CD14-positive monocyte (primary cell): ENCODE results near the gene NME7. TPM values are rescaled to one million over a fixed set of nuclear protein-coding genes. Genes with fewer than 3 reads are reported as not detected.

Source experiments
- DNase-seq, 3 donors: peaks; one replicate each; pipeline ENCODE4 v3.0.0-alpha.2; 2011 to 2022
- H2AFZ ChIP-seq: 2 replicates; pipeline ENCODE4 v1.6.0; 2012; ENCODE audit warnings: mild to moderate bottlenecking, low read depth, low read length, inconsistent platforms; ENCODE audit not compliant: insufficient read depth, poor library complexity, severe bottlenecking
- H3K27ac ChIP-seq, 2 donors: 1 replicate in 1 of 2; 2 replicates in 1 of 2; pipeline ENCODE4 v1.5.1; 2012 to 2013; ENCODE audit warnings: low read length in 2 of 2, control low read depth in 1 of 2, inconsistent platforms in 1 of 2, low read depth in 1 of 2, mild to moderate bottlenecking in 1 of 2
- H3K27me3 ChIP-seq, 2 donors: one replicate each; pipeline versions ENCODE4 v1.6.0 to v1.6.1; 2011 to 2013; ENCODE audit warnings: low read length in 2 of 2; ENCODE audit not compliant: control insufficient read depth in 2 of 2, insufficient read depth in 2 of 2
- H3K36me3 ChIP-seq, 2 donors: replicated peaks in 1 of 2; 1 replicate in 1 of 2; 2 replicates in 1 of 2; pipeline versions ENCODE4 v1.5.1 to v1.6.1; 2012 to 2013; ENCODE audit warnings: low read length in 2 of 2, control low read depth in 1 of 2, inconsistent platforms in 1 of 2, mild to moderate bottlenecking in 1 of 2; ENCODE audit not compliant: insufficient read depth in 2 of 2, control insufficient read depth in 1 of 2
- H3K4me1 ChIP-seq, 2 donors: 1 replicate in 1 of 2; 2 replicates in 1 of 2; pipeline versions ENCODE4 v1.5.1 to v1.6.1; 2012 to 2013; ENCODE audit warnings: low read length in 2 of 2, control low read depth in 1 of 2, inconsistent platforms in 1 of 2, mild to moderate bottlenecking in 1 of 2, moderate library complexity in 1 of 2; ENCODE audit not compliant: insufficient read depth in 2 of 2, control insufficient read depth in 1 of 2
- H3K4me2 ChIP-seq: replicated peaks from 2 replicates; pipeline ENCODE3; 2012; ENCODE audit warnings: low read length, moderate library complexity, mild to moderate bottlenecking; ENCODE audit not compliant: poor library complexity, severe bottlenecking; ENCODE audit errors: extremely low read depth
- H3K4me3 ChIP-seq, 3 experiments: fragments of 200-600 bp in 1 of 3; sonication (generic) in 1 of 3; replicated peaks in 1 of 3; 1 replicate in 2 of 3; 2 replicates in 1 of 3; pipeline ENCODE4 v1.5.1; 2011 to 2013; ENCODE audit warnings: low read length in 3 of 3, mild to moderate bottlenecking in 3 of 3, control low read depth in 2 of 3, low read depth in 2 of 3, inconsistent platforms in 1 of 3, moderate library complexity in 1 of 3
- H3K79me2 ChIP-seq: 2 replicates; pipeline ENCODE4 v1.6.0; 2012; ENCODE audit warnings: mild to moderate bottlenecking, control low read depth, inconsistent platforms, low read length, moderate library complexity; ENCODE audit not compliant: insufficient read depth
- H3K9ac ChIP-seq: 2 replicates; pipeline ENCODE4 v1.6.0; 2017; ENCODE audit warnings: low read length, mild to moderate bottlenecking; ENCODE audit not compliant: insufficient read depth, poor library complexity, severe bottlenecking
- H3K9me3 ChIP-seq, 2 donors: replicated peaks in 1 of 2; 1 replicate in 1 of 2; 2 replicates in 1 of 2; pipeline versions ENCODE4 v1.5.1 to v1.6.1; 2012 to 2013; ENCODE audit warnings: low read length in 2 of 2, control low read depth in 1 of 2; ENCODE audit not compliant: control insufficient read depth in 1 of 2, insufficient read depth in 1 of 2
- H4K20me1 ChIP-seq: 2 replicates; pipeline ENCODE4 v1.6.0; 2012; ENCODE audit warnings: mild to moderate bottlenecking, low read length, control low read depth, moderate library complexity; ENCODE audit not compliant: insufficient read depth
- H3K27ac Mint-ChIP-seq, 7 donors: one replicate each; pipeline ENCODE4 v1.8.0; 2020; ENCODE audit warnings: mild to moderate bottlenecking in 7 of 7, mixed read lengths in 7 of 7, moderate library complexity in 6 of 7, inconsistent platforms in 2 of 7
- H3K27me3 Mint-ChIP-seq, 3 donors: one replicate each; pipeline ENCODE4 v1.8.0; 2021 to 2022; ENCODE audit warnings: low read depth in 3 of 3, mild to moderate bottlenecking in 3 of 3, mixed read lengths in 3 of 3, moderate library complexity in 3 of 3, inconsistent platforms in 1 of 3
- H3K36me3 Mint-ChIP-seq, 2 donors: one replicate each; pipeline ENCODE4 v1.8.0; 2020; ENCODE audit warnings: mixed read lengths in 2 of 2, inconsistent platforms in 1 of 2, mild to moderate bottlenecking in 1 of 2
- H3K4me1 Mint-ChIP-seq: one replicate; pipeline ENCODE4 v1.8.0; 2020; ENCODE audit warnings: mild to moderate bottlenecking, mixed read lengths
- H3K4me3 Mint-ChIP-seq, 2 donors: one replicate each; pipeline ENCODE4 v1.8.0; 2020; ENCODE audit warnings: mild to moderate bottlenecking in 2 of 2, mixed read lengths in 2 of 2, moderate library complexity in 1 of 2
- H3K9me3 Mint-ChIP-seq, 7 donors: one replicate each; pipeline ENCODE4 v1.8.0; 2020 to 2022; ENCODE audit warnings: mixed read lengths in 7 of 7, mild to moderate bottlenecking in 6 of 7, moderate library complexity in 6 of 7, inconsistent platforms in 2 of 7
- CTCF ChIP-seq: fragments of 200-600 bp; IDR thresholded peaks from one replicate; pipeline ENCODE4 v1.8.0; 2022; ENCODE audit warnings: antibody characterized with exemption, mild to moderate bottlenecking
- WGBS: methylation state at CpG from one replicate; pipeline ENCODE4 v1.1.5; 2013; ENCODE audit warnings: missing lambda C conversion rate; ENCODE audit not compliant: insufficient coverage; 5-methylcytosine and 5-hydroxymethylcytosine counted together
- intact Hi-C, 2 donors: fragments of 100-400 bp; cut with micrococcal nuclease; formaldehyde crosslinking; loops; one replicate each; pipeline versions ENCODE4 v1.15.0 to v1.15.1; 2023
- polyA plus RNA-seq, 3 donors: library from polyadenylated mRNA; depleted of rRNA in 1 of 3; unstranded in 2 of 3; stranded (reverse) in 1 of 3; fragments of 300-500 nt in 2 of 3; fragments of >200 nt in 1 of 3; fragmentation: Illumina TruSeq in 2 of 3; gene quantifications; 1 replicate in 2 of 3; 2 replicates in 1 of 3; pipeline ENCODE4 v1.2.3, GENCODE V29; 2012 to 2021

NME7 gene
- polyA plus RNA-seq, 3 donors: 3.5 to 8.0 (median 6.0) TPM

- no peak for DNase-seq
- Mint-ChIP-seq H3K27ac (no peak overlapping the region), H3K4me1 (no peaks in the 10 kb centered on the region), H3K27me3 (no peaks in the 10 kb centered on the region), H3K36me3 (peaks cover 1 to 3% of the 10 kb centered on the region in 2 donors), H3K9me3 (peaks cover 0 to 6% (median 5%) of the 10 kb centered on the region in 7 donors), H3K4me3 (no peak overlapping the region)
- intact Hi-C loops: no loop called here
- Histone ChIP-seq H3K27me3 (no peaks in the 10 kb centered on the region), H3K4me3 (no peak overlapping the region), H4K20me1 (no peaks in the 10 kb centered on the region), H3K4me2 (no peak overlapping the region), H3K79me2 (no peaks in the 10 kb centered on the region), H3K9me3 (no peaks in the 10 kb centered on the region), H2AFZ (no peak overlapping the region), H3K9ac (no peak overlapping the region), H3K4me1 (no peaks in the 10 kb centered on the region), H3K36me3 (no peaks in the 10 kb centered on the region), H3K27ac (no peak overlapping the region)
- WGBS: no CpG with 5 or more reads among the region's 1 CpG
- TF ChIP-seq CTCF: no peak
These were observed 78.6 kb downstream of the NME7 start for GRCh38 chr1:169289016-169289415.

GRCh38 chr1:169288011-169288414, 79.6 kb downstream of the NME7 start:
- no peak for DNase-seq
- peaks cover 0 to 15% (median 7%) of the 10 kb centered on the region in 7 donors for H3K9me3 Mint-ChIP-seq

More at GRCh38 chr1:169288011-169288414, 79.6 kb downstream of the NME7 start:
- Histone ChIP-seq H3K36me3 (no peaks in the 10 kb centered on the region), H3K79me2 (no peaks in the 10 kb centered on the region), H3K4me3 (no peak overlapping the region), H3K4me1 (no peaks in the 10 kb centered on the region), H3K27ac (no peak overlapping the region), H3K9ac (no peak overlapping the region), H4K20me1 (no peaks in the 10 kb centered on the region), H3K9me3 (no peaks in the 10 kb centered on the region), H3K4me2 (no peak overlapping the region), H2AFZ (no peak overlapping the region), H3K27me3 (no peaks in the 10 kb centered on the region)
- Mint-ChIP-seq H3K4me3 (no peak overlapping the region), H3K27me3 (no peaks in the 10 kb centered on the region), H3K36me3 (peaks cover 1 to 3% of the 10 kb centered on the region in 2 donors), H3K27ac (no peak overlapping the region), H3K4me1 (no peaks in the 10 kb centered on the region)
- intact Hi-C loops: no loop called here
- no peak for TF ChIP-seq CTCF
- WGBS: no CpG with 5 or more reads among the region's 1 CpG
